Upper lobe of left lung (tissue), 6 donors: ENCODE results near the gene ZNF441. TPM values are rescaled to one million over a fixed set of nuclear protein-coding genes. Genes with fewer than 3 reads are reported as not detected.

Experiments
- ATAC-seq, 2 donors: fragments of 200-7000 bp; cut with Tn5 transposase; one replicate each; pipeline ENCODE4 v1.9.1; 2022; ENCODE audit warnings: mild to moderate bottlenecking in 2 of 2, moderate library complexity in 2 of 2; ENCODE audit not compliant: low FRiP score in 2 of 2
- DNase-seq, 2 donors: peaks; one replicate each; pipeline ENCODE4 v3.0.0-alpha.2; 2019 to 2020
- H3K27ac ChIP-seq, 4 donors: fragments of 200-600 bp; sonication (generic); one replicate each; pipeline ENCODE4 v1.5.1; 2016 to 2019
- H3K27me3 ChIP-seq, 4 donors: fragments of 200-600 bp; sonication (generic); one replicate each; pipeline ENCODE4 v1.5.1; 2017 to 2019
- H3K36me3 ChIP-seq, 4 donors: fragments of 200-600 bp; sonication (generic); one replicate each; pipeline ENCODE4 v1.5.1; 2016 to 2019
- H3K4me1 ChIP-seq, 4 donors: fragments of 200-600 bp; sonication (generic); one replicate each; pipeline ENCODE4 v1.5.1; 2018 to 2019
- H3K4me3 ChIP-seq, 4 donors: fragments of 200-600 bp; sonication (generic); one replicate each; pipeline ENCODE4 v1.5.1; 2017 to 2019; ENCODE audit warnings: mild to moderate bottlenecking in 2 of 4, moderate library complexity in 1 of 4
- H3K9me3 ChIP-seq, 4 donors: fragments of 200-600 bp; sonication (generic); one replicate each; pipeline ENCODE4 v1.5.1; 2018 to 2019
- EP300 ChIP-seq, 4 donors: sonication (generic); formaldehyde crosslinking; IDR thresholded peaks; one replicate each; pipeline ENCODE4 v1.5.1; 2017; ENCODE audit warnings: antibody characterized with exemption in 4 of 4, control low read depth in 2 of 4
- POLR2A ChIP-seq, 4 donors: fragments of 450-650 bp; IDR thresholded peaks; one replicate each; pipeline ENCODE4 v1.5.1; 2016 to 2017; ENCODE audit warnings: antibody characterized with exemption in 4 of 4, mild to moderate bottlenecking in 2 of 4
- POLR2AphosphoS5 ChIP-seq, 2 donors: sonication (generic); formaldehyde crosslinking; IDR thresholded peaks; one replicate each; pipeline ENCODE4 v1.5.1; 2017; ENCODE audit warnings: antibody characterized with exemption in 2 of 2
- WGBS, 2 donors: methylation state at CpG; one replicate each; pipeline ENCODE4 v1.1.5; 2017 to 2018; 5-methylcytosine and 5-hydroxymethylcytosine counted together
- total RNA-seq, 6 donors: library from RNA; depleted of rRNA in 4 of 6; stranded (reverse); fragments of >200 nt in 4 of 6; gene quantifications; one replicate each; pipeline versions ENCODE4 v1.1.0 to v1.2.1, GENCODE V29; 2016 to 2021
- TF ChIP-seq, protein P1 (sequence below), 6 experiments: fragments of 450-650 bp in 4 of 6; fragments of 200-600 bp in 2 of 6; sonication (generic) in 2 of 6; IDR thresholded peaks; one replicate each; pipeline ENCODE4 v1.5.1; 2016 to 2019; ENCODE audit warnings: antibody characterized with exemption in 6 of 6
- donor health status: DM: no; HTN: no; CAD: no; lungs with moderate emphysema.
- donor health status: DM: no; HTN: yes; CAD: no; lungs with severe emphysema.

Gene ZNF441
- total RNA-seq, 6 donors from 2014 or later = 2.7 to 12.3 (median 6.9) TPM

DNA sequence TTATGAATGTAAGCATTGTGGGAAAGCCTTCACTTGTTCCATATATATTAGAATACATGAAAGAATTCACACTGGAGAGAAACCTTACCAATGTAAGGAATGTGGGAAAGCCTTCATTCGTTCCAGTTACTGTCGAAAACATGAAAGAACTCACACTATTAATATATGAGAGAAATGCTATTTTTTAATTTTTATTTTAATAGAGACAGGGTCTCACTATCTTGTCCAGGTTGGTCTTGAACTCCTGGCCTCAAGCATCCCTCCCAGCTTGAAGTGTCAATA, 40.2 kb downstream of the ZNF441 start:
- no peaks in the 10 kb centered on the region for H3K4me1 ChIP-seq
- no peak overlapping the region for H3K27ac ChIP-seq
- H3K4me3 ChIP-seq = no peak overlapping the region
- peaks cover 0 to 21% (median 11%) of the 10 kb centered on the region in 4 donors for H3K36me3 ChIP-seq
- H3K9me3 ChIP-seq = peaks cover 16 to 30% (median 26%) of the 10 kb centered on the region in 4 donors
- 93 to 100% methylated on average over 2 of the region's 2 CpGs for whole genome bisulfite sequencing, 2 donors
- ATAC-seq (no peak), DNase-seq (no peak)
- TF ChIP-seq, protein P1, sequence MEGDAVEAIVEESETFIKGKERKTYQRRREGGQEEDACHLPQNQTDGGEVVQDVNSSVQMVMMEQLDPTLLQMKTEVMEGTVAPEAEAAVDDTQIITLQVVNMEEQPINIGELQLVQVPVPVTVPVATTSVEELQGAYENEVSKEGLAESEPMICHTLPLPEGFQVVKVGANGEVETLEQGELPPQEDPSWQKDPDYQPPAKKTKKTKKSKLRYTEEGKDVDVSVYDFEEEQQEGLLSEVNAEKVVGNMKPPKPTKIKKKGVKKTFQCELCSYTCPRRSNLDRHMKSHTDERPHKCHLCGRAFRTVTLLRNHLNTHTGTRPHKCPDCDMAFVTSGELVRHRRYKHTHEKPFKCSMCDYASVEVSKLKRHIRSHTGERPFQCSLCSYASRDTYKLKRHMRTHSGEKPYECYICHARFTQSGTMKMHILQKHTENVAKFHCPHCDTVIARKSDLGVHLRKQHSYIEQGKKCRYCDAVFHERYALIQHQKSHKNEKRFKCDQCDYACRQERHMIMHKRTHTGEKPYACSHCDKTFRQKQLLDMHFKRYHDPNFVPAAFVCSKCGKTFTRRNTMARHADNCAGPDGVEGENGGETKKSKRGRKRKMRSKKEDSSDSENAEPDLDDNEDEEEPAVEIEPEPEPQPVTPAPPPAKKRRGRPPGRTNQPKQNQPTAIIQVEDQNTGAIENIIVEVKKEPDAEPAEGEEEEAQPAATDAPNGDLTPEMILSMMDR (IDR thresholded peaks at IDR 0.05) = no peak
- TF ChIP-seq EP300 (IDR thresholded peaks at IDR 0.05) (no peak), POLR2AphosphoS5 (IDR thresholded peaks at IDR 0.05) (no peak), POLR2A (IDR thresholded peaks at IDR 0.05) (no peak)
- no peaks in the 10 kb centered on the region for H3K27me3 ChIP-seq

GRCh38 chr19:11813703-11814028, 46.9 kb downstream of the ZNF441 start:
- no peaks in the 10 kb centered on the region for H3K9me3 ChIP-seq
- no peaks in the 10 kb centered on the region for H3K36me3 ChIP-seq
- H3K27me3 ChIP-seq = no peaks in the 10 kb centered on the region
- peaks cover 9 to 21% (median 13%) of the 10 kb centered on the region in 4 donors for H3K4me1 ChIP-seq
- ATAC-seq (peak; percentile 67 to 81), DNase-seq (no peak)
- TF ChIP-seq EP300 (IDR thresholded peaks at IDR 0.05) (no peak), POLR2A (IDR thresholded peaks at IDR 0.05) (no peak), POLR2AphosphoS5 (IDR thresholded peaks at IDR 0.05) (no peak)
- TF ChIP-seq, protein P1 (IDR thresholded peaks at IDR 0.05) = no peak
- peak overlapping the region; percentile 93 to 97 (median 95) for H3K27ac ChIP-seq
- 0 to 13% methylated on average over 4 to 6 of the region's 6 CpGs for WGBS, 2 donors
- H3K4me3 ChIP-seq = peak overlapping the region in 3 of 4 donors; percentile 70 to 96 (median 83)

- 1 to 2% methylated on average over 25 to 40 of the region's 55 CpGs for WGBS, 2 donors
- peaks cover 9 to 21% (median 13%) of the 10 kb centered on the region in 4 donors for H3K4me1 ChIP-seq
- peaks cover 0 to 4% (median 0%) of the 10 kb centered on the region in 4 donors for H3K36me3 ChIP-seq
- H3K27me3 ChIP-seq = no peaks in the 10 kb centered on the region
- H3K4me3 ChIP-seq = peak within 1 kb of the TSS; percentile 70 to 96 (median 83)
- DNase-seq (peak; percentile 98 to 99), ATAC-seq (peak; percentile 99 to 100)
- no peaks in the 10 kb centered on the region for H3K9me3 ChIP-seq
- H3K27ac ChIP-seq = peak within 1 kb of the TSS; percentile 93 to 97 (median 95)
- peak; percentile 84 to 98 for TF ChIP-seq POLR2AphosphoS5 (IDR thresholded peaks at IDR 0.05)
- peak in 3 of 4 donors; percentile 84 to 95 (median 90) for TF ChIP-seq POLR2A (IDR thresholded peaks at IDR 0.05)
- TF ChIP-seq, protein P1 (IDR thresholded peaks at IDR 0.05) = peak in 1 of 6 experiments; percentile 19
- no peak for TF ChIP-seq EP300 (IDR thresholded peaks at IDR 0.05)
These were observed 47.4 kb downstream of the ZNF441 start, which contains the start of gene ZNF440 for GRCh38 chr19:11814029-11814699. Gene ZNF440 (plus strand): TSS chr19:11814273. CDS start chr19:11814448, 175 bp downstream.

GRCh38 chr19:11814700-11815035, 47.9 kb downstream of the ZNF441 start:
- no peaks in the 10 kb centered on the region for H3K9me3 ChIP-seq
- ATAC-seq (peak in 1 of 2 donors; percentile 50), DNase-seq (peak in 1 of 2 donors; percentile 24)
- TF ChIP-seq, protein P1 (IDR thresholded peaks at IDR 0.05) = no peak
- TF ChIP-seq EP300 (IDR thresholded peaks at IDR 0.05) (no peak), POLR2A (IDR thresholded peaks at IDR 0.05) (no peak), POLR2AphosphoS5 (IDR thresholded peaks at IDR 0.05) (no peak)
- H3K27me3 ChIP-seq = no peaks in the 10 kb centered on the region
- peaks cover 9 to 21% (median 13%) of the 10 kb centered on the region in 4 donors for H3K4me1 ChIP-seq
- H3K4me3 ChIP-seq = peak overlapping the region; percentile 70 to 96 (median 83)
- 8 to 12% methylated on average over 9 to 13 of the region's 13 CpGs for WGBS, 2 donors
- H3K27ac ChIP-seq = peak overlapping the region; percentile 93 to 97 (median 95)
- H3K36me3 ChIP-seq = peaks cover 0 to 9% (median 0%) of the 10 kb centered on the region in 4 donors
